GM19468 (cell line): Measurements from ENCODE around the gene HYI.

Experiments used
- ATAC-seq: cut with Tn5 transposase; IDR thresholded peaks from one replicate; pipeline ENCODE4 v1.9.1; 2021; ENCODE audit warnings: mild to moderate bottlenecking, moderate library complexity, moderate number of reproducible peaks; ENCODE audit not compliant: unreplicated experiment; ENCODE audit errors: extremely low read depth

Gene HYI

GRCh38 chr1:43445606-43446387 lies 7.9 kb downstream of the HYI start:
- ATAC-seq = no peak

GRCh38 chr1:43444836-43445235 lies 8.9 kb downstream of the HYI start:
- ATAC-seq = no peak

DNA sequence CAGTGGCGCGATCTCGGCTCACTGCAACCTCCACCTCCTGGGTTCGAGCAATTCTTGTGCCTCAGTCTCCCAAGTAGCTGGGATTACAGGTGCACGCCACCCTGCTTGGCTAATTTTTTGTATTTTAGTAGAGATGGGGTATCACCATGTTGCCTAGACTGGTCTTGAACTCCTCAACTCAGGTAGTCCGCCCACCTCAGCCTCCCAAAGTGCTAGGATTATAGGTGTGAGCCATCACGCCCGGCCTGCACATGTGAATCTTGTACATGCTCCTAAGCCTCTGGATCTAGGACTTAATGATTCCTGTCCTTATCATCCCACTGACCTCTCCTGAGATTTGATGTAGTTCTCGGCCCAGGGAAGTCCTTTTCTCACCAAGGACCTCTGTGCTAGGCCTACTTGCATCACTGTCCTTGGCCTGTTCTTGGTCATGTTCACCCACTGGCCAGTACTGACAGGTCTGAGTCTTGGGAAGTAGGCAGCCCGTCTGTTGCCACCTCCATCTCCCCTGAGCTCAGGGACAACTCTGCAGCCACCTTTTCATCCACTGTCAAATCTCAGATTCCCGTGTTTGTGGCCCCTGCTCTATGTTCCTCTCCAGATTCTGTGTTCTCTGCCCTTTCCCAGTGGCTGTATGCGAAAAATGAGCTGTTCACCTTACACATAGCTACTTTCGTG lies 9.4 kb downstream of the HYI start:
- ATAC-seq = no peak

DNA sequence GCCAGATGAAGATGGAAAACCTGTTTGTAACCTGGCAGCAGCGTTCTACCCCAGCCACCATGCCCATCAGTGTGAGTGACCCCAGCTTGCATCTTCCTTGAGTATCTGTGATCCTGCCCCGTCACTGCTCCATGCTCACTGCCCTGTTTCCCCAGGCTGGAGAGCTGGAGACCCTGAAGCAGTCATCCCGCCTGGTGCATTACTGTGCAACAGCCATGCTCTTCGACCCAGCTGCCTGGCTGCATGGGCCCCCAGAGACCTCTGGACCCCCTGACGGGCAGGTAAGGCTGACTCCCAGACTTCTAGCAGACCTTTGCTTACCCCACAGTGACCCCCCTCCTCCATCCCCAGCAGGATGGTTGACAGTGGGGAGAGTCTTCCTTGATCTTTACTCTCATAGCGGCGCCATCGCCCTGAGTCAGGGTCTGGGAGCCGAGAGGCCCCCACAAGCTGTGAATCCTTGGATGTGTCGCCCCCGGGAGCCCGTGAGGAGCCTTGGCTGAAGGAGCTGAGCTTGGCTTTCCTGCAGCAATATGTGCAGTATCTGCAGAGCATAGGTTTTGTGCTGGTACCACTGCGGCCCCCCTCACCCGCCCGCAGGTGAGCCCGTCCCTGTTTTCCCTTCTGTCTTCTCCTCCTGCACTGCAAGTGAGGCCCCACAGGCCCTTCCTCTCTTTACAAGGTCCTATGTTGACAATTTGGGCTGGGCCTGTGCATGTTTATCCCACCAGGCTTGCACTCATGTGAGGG lies 10.4 kb downstream of the HYI start:
- ATAC-seq = no peak

GRCh38 chr1:43442756-43443155 lies 11.0 kb downstream of the HYI start:
- no peak for ATAC-seq

GRCh38 chr1:43441894-43442637 lies 11.7 kb downstream of the HYI start:
- ATAC-seq = no peak

DNA sequence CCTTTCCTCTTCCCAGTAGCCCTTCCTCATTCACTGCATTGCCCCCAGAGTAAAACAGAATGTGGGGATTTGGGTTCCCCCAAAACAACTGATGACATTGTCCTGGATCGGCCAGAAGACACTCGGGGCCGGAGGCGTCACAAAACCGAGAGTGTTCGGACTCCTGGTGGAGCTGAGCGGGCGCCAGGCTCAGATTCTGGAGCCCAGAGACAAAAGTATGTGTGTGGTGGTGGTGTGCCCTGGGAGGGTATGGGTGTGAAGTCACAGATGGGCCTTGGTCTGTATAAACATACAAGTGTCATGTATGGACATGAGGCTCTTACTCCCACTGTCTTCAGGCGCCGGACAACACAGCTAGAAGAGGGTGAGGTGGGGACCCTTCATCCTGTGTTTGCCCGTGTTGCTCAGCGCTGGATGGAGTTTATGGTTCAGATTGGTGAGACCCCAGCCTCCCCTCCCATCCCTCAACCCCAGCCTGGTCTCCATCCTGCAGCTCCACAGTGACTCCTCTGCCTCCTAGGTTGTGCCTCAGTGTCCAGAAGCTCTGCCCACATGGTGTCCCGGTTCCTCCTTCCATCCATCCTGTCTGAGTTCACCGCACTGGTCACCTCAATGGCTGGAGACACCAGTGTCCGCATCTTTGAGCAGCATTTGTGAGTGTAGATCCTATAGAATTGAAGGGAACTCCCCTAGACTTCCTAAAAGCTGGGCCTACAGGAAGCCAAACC lies 12.4 kb downstream of the HYI start:
- no peak for ATAC-seq

GRCh38 chr1:43440358-43440757 lies 13.4 kb downstream of the HYI start:
- no peak for ATAC-seq

GRCh38 chr1:43439781-43440180 lies 13.9 kb downstream of the HYI start:
- ATAC-seq = no peak

DNA sequence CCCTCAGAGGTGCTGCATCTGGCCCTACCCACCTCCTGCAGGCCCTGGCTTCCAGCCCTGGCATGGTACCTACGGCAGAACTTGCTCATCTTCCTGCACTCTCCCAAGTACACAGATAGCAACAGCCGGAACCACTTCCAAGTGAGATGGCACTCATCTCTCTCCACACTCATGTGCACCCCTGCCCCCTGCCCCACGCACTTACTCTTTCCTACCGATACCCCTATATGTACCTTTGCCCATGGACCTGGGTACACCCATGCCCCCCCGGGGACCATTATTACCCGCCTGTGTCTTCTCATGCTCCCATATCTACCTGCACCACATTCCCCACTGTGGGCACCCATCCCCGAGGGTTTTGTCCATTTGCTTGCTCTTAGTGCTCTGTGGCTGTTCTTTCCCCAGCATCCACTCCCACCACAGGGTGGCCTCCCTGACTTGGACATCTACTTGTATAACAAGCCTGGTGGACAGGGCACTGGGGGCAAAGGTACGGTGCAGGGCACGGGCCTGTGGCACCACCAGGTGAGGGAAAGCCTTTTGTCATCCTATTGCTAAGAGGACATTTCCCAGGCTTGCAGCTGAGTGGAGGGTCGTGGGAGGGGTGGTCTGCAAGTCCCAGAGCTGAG lies 14.7 kb downstream of the HYI start:
- ATAC-seq = no peak

GRCh38 chr1:43438576-43438952 lies 15.2 kb downstream of the HYI start:
- ATAC-seq = no peak

DNA sequence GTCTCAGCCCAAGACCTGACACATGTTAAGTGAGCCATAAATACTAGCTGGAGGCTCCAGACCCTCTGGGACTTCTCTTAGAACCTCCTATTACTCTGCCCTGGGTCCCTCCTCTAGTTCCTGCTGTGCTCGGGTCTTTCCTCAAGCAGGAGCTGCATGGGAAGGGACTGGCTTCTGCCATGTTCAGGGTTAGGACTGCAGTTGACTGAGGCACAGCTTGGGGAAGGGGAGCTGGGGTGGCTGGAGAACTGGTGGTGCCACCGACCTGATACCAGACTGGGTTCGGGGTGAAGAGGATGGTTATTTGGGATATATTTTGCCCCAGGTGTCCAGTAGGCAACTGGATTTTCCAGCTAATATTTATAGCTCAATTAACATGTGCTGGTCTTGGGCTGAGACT lies 15.7 kb downstream of the HYI start:
- ATAC-seq = no peak

DNA sequence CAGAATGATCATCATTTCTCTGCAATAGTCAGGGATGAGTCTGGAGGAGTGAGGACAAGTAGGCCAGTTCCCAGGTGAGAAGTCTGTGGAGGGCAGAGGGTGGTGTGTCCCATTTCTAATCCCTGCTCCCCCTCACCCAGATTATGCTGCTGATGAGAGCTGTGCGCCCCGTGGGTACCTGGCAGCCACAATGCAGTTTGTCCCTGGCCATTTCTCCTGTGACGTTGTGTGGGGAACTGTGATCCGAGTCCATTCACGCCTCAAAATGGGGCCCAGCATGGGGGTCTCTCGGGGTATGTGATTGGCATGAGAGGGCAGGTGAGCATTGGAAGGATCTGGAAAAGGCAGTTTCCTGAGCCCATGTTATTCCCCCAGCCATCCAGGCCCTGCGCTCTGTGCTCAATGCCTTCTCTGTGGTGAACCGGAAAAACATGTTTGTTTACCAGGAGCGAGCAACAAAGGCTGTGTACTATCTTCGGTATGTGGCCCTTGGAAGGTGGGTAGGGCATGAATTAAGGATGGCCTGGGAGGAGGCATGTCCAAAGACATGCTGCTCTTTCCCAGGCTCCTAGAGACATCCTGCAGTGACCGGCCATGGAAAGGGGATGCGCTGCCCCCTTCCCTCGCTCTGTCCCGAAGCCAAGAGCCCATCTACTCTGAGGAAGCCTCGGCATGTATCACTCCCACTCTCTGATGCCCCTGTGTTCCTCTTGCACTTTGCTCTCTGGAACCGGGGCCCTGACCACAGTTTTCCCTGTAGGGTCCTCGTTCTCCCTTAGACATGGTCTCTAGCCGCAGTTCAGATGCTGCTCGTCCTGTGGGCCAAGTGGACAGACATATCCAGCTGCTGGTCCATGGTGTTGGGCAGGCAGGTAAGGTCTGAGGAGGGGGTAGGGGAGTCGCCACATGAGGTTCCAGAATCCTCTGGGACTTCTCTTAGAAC lies 16.4 kb downstream of the HYI start:
- no peak for ATAC-seq

GRCh38 chr1:43436371-43436770 lies 17.4 kb downstream of the HYI start:
- ATAC-seq = no peak

- no peak for ATAC-seq
These were observed 18.3 kb downstream of the HYI start for GRCh38 chr1:43435146-43436145.

GRCh38 chr1:43434256-43434655 lies 19.5 kb downstream of the HYI start:
- no peak for ATAC-seq

DNA sequence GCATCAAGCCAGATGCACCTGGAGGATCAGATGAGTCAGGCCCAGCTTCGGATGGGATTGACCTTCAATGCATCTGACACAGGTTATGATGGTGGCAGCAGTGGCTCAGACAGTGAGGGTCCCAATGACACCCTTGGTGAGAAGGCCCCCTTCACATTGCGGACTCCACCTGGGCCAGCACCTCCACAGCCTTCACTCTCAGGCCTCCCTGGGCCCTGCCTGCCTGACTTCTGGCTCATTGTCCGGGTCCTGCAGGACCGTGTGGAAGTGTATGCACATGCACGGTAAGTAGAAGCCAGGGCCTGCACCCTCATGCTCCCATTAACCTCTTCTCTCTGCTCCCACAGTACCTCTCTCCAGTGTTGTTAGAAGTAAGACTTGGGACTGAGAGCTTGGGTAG lies 20.8 kb downstream of the HYI start:
- ATAC-seq = no peak
